Mesothelial cell of epicardium (in vitro differentiated cells): ENCODE measurements around the gene MIPOL1. TPM values are rescaled to one million over a fixed set of nuclear protein-coding genes. Genes with fewer than 3 reads are reported as not detected.

Experiments used
- DNase-seq, 2 experiments: peaks; one replicate each; pipeline ENCODE4 v3.0.0; 2021; ENCODE audit warnings: low spot score in 2 of 2; ENCODE audit not compliant: unreplicated experiment in 2 of 2
- H3K27ac Mint-ChIP-seq: 2 replicates; pipeline ENCODE4 v1.8.0; 2021; ENCODE audit warnings: mixed read lengths
- H3K27me3 Mint-ChIP-seq: 2 replicates; pipeline ENCODE4 v1.8.0; 2021; ENCODE audit warnings: low read depth, mixed read lengths
- H3K36me3 Mint-ChIP-seq: 2 replicates; pipeline ENCODE4 v1.8.0; 2021; ENCODE audit warnings: mixed read lengths
- H3K4me1 Mint-ChIP-seq: 2 replicates; pipeline ENCODE4 v1.8.0; 2021; ENCODE audit warnings: mixed read lengths
- H3K4me3 Mint-ChIP-seq: 2 replicates; pipeline ENCODE4 v1.8.0; 2021; ENCODE audit warnings: mild to moderate bottlenecking, moderate library complexity, mixed read lengths
- H3K9me3 Mint-ChIP-seq: 2 replicates; pipeline ENCODE4 v1.8.0; 2021; ENCODE audit warnings: mixed read lengths
- CTCF ChIP-seq: fragments of 200-600 bp; sonication (generic); IDR thresholded peaks from one replicate; pipeline ENCODE4 v1.5.0; 2021; ENCODE audit warnings: antibody characterized with exemption; ENCODE audit not compliant: unreplicated experiment
- total RNA-seq: library from RNA; stranded (reverse); gene quantifications from 3 replicates; pipeline ENCODE4 v1.2.1, GENCODE V29; 2021

Gene MIPOL1
- total RNA-seq, 1 donor from 2014 or later = 28.4 TPM

- H3K36me3 Mint-ChIP-seq = no peaks in the 10 kb centered on the region
- H3K4me3 Mint-ChIP-seq = no peak overlapping the region
- no peak for TF ChIP-seq CTCF
- H3K4me1 Mint-ChIP-seq = no peaks in the 10 kb centered on the region
- no peak for DNase-seq
- H3K9me3 Mint-ChIP-seq = no peaks in the 10 kb centered on the region
- H3K27ac Mint-ChIP-seq = no peak overlapping the region
- H3K27me3 Mint-ChIP-seq = no peaks in the 10 kb centered on the region
Measured at GRCh38 chr14:37413504-37414003, 215.8 kb downstream of the MIPOL1 start.

GRCh38 chr14:37416264-37416663 is 218.5 kb downstream of the MIPOL1 start:
- Mint-ChIP-seq H3K4me3 (no peak overlapping the region), H3K4me1 (peaks cover 4% of the 10 kb centered on the region), H3K36me3 (no peaks in the 10 kb centered on the region), H3K9me3 (no peaks in the 10 kb centered on the region), H3K27ac (no peak overlapping the region), H3K27me3 (no peaks in the 10 kb centered on the region)
- DNase-seq = no peak
- no peak for TF ChIP-seq CTCF

- peaks cover 9% of the 10 kb centered on the region for H3K4me1 Mint-ChIP-seq
Measured at GRCh38 chr14:37417151-37417550, 219.4 kb downstream of the MIPOL1 start.

GRCh38 chr14:37417833-37418232 is 220.1 kb downstream of the MIPOL1 start:
- Mint-ChIP-seq H3K27ac (no peak overlapping the region), H3K4me1 (peaks cover 12% of the 10 kb centered on the region), H3K27me3 (no peaks in the 10 kb centered on the region), H3K9me3 (no peaks in the 10 kb centered on the region), H3K4me3 (no peak overlapping the region), H3K36me3 (no peaks in the 10 kb centered on the region)
- no peak for TF ChIP-seq CTCF
- no peak for DNase-seq

More at GRCh38 chr14:37417151-37417550, 219.4 kb downstream of the MIPOL1 start:
- no peak overlapping the region for H3K27ac Mint-ChIP-seq
- no peak overlapping the region for H3K4me3 Mint-ChIP-seq
- H3K27me3 Mint-ChIP-seq = no peaks in the 10 kb centered on the region
- H3K36me3 Mint-ChIP-seq = no peaks in the 10 kb centered on the region
- no peaks in the 10 kb centered on the region for H3K9me3 Mint-ChIP-seq
- DNase-seq = no peak
- no peak for TF ChIP-seq CTCF

GRCh38 chr14:37420622-37421021 is 222.9 kb downstream of the MIPOL1 start:
- Mint-ChIP-seq H3K9me3 (peaks cover under 1% of the 10 kb centered on the region), H3K4me3 (no peak overlapping the region), H3K27me3 (no peaks in the 10 kb centered on the region), H3K4me1 (peaks cover 12% of the 10 kb centered on the region), H3K36me3 (peaks cover 3% of the 10 kb centered on the region), H3K27ac (no peak overlapping the region)
- no peak for TF ChIP-seq CTCF
- DNase-seq = no peak

- Mint-ChIP-seq H3K4me1 (peaks cover 15% of the 10 kb centered on the region), H3K36me3 (peaks cover 15% of the 10 kb centered on the region), H3K27me3 (no peaks in the 10 kb centered on the region), H3K27ac (peak overlapping the region; percentile 67), H3K9me3 (peaks cover 13% of the 10 kb centered on the region), H3K4me3 (no peak overlapping the region)
- TF ChIP-seq CTCF = no peak
- DNase-seq = no peak
Measured at GRCh38 chr14:37422319-37422718, 224.6 kb downstream of the MIPOL1 start.
